Hepatocyte (in vitro differentiated cells): ENCODE results near the gene THTPA.

Experiments used
- CTCF ChIP-seq: fragments of 200-600 bp; sonication (generic); IDR thresholded peaks from 2 replicates; pipeline ENCODE4 v1.5.1; 2016; ENCODE audit warnings: antibody characterized with exemption, mild to moderate bottlenecking; ENCODE audit not compliant: poor library complexity
- EZH2 ChIP-seq: fragments of 200-600 bp; sonication (generic); IDR thresholded peaks from 2 replicates; pipeline ENCODE4 v1.6.1; 2016; ENCODE audit warnings: antibody characterized with exemption, mild to moderate bottlenecking, borderline replicate concordance

- TF ChIP-seq CTCF, result no peak
- no peak for TF ChIP-seq EZH2
Observed at GRCh38 chr14:23525611-23526010, 30.5 kb upstream of the THTPA start.
